ENCODE data around the gene AVPR1A.

AVPR1A gene

GRCh38 chr12:63093711-63094110, 57.3 kb downstream of the AVPR1A start:
- no peaks in the 10 kb centered on the region for H3K27me3 ChIP-seq (ENCODE audit: insufficient read depth, low read length)
- no peak overlapping the region for H3K9ac ChIP-seq (ENCODE audit: low read depth, low read length)
- WGBS = 97% methylated on average over 1 of the region's 2 CpGs
- H3K4me1 ChIP-seq (ENCODE audit: insufficient read depth, low read length) = peaks cover 7% of the 10 kb centered on the region
- H3K9me3 ChIP-seq (ENCODE audit: insufficient read depth, low read depth, low read length) = no peaks in the 10 kb centered on the region
- H3K36me3 ChIP-seq (ENCODE audit: insufficient read depth, low read length) = no peaks in the 10 kb centered on the region
- H3K27ac ChIP-seq (ENCODE audit: low read depth, low read length) = no peak overlapping the region
- H3K4me3 ChIP-seq (ENCODE audit: low read length) = no peak overlapping the region

- H3K9me3 ChIP-seq (ENCODE audit: insufficient read depth, low read depth, low read length) = no peaks in the 10 kb centered on the region
- 90% methylated on average over 2 of the region's 2 CpGs for WGBS
These were observed 57.9 kb downstream of the AVPR1A start for GRCh38 chr12:63093084-63093483.

More at GRCh38 chr12:63093084-63093483, 57.9 kb downstream of the AVPR1A start:
- Histone ChIP-seq H3K27ac (ENCODE audit: low read depth, low read length) (no peak overlapping the region), H3K27me3 (ENCODE audit: insufficient read depth, low read length) (no peaks in the 10 kb centered on the region), H3K4me1 (ENCODE audit: insufficient read depth, low read length) (peaks cover 7% of the 10 kb centered on the region), H3K4me3 (ENCODE audit: low read length) (no peak overlapping the region), H3K36me3 (ENCODE audit: insufficient read depth, low read length) (no peaks in the 10 kb centered on the region), H3K9ac (ENCODE audit: low read depth, low read length) (no peak overlapping the region)

Measured in HUES64 (cell line).